Adrenal gland (tissue), 5 donors: Measurements from ENCODE around the gene ANKRD11.

Experiments
- POLR2A ChIP-seq, 2 donors: fragments of 450-650 bp; IDR thresholded peaks; one replicate each; pipeline ENCODE4 v1.6.1; 2017; ENCODE audit warnings: antibody characterized with exemption in 2 of 2, mild to moderate bottlenecking in 2 of 2, moderate library complexity in 1 of 2
- TF ChIP-seq, protein P1 (sequence below), 6 experiments: fragments of 450-650 bp in 4 of 6; fragments of 200-600 bp in 2 of 6; sonication (generic) in 1 of 6; IDR thresholded peaks; 1 replicate in 5 of 6; 2 replicates in 1 of 6; pipeline versions ENCODE4 v1.5.1 to v1.8.0; 2016 to 2021; ENCODE audit warnings: antibody characterized with exemption in 6 of 6, mild to moderate bottlenecking in 2 of 6, moderate library complexity in 1 of 6
- donor health status: DM: no; HTN: no; CAD: no.

DNA sequence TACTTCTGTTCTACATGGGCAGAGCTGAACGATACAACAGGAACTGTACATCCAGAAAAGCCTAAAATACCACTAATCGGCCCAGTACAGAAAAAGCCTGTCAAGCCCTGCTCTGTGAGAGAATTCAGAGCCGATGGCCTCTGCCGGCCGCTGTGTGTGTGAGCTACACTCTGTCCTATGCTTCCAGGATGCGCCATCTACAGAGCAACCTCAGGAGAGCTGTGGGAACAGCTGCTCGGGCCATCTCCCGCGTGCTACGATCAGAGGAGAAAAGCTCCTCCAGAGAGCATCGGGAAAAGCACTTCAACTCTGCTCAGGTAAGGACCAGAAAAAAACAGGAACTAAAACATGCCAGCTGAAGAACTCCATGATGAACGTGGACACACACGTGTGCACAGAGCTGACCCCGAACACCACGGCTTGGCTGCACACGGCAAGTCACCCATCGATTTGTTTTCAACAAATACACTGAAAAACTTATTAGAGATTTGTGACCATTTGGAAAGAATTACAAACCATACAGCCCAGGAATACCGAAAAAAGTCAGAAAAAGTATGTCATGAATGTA, 115.9 kb downstream of the ANKRD11 start:
- TF ChIP-seq POLR2A (IDR thresholded peaks at IDR 0.05) = no peak
- TF ChIP-seq, protein P1, sequence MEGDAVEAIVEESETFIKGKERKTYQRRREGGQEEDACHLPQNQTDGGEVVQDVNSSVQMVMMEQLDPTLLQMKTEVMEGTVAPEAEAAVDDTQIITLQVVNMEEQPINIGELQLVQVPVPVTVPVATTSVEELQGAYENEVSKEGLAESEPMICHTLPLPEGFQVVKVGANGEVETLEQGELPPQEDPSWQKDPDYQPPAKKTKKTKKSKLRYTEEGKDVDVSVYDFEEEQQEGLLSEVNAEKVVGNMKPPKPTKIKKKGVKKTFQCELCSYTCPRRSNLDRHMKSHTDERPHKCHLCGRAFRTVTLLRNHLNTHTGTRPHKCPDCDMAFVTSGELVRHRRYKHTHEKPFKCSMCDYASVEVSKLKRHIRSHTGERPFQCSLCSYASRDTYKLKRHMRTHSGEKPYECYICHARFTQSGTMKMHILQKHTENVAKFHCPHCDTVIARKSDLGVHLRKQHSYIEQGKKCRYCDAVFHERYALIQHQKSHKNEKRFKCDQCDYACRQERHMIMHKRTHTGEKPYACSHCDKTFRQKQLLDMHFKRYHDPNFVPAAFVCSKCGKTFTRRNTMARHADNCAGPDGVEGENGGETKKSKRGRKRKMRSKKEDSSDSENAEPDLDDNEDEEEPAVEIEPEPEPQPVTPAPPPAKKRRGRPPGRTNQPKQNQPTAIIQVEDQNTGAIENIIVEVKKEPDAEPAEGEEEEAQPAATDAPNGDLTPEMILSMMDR (IDR thresholded peaks at IDR 0.05) = no peak
